Raji (cell line): ENCODE measurements around the gene ODF4.

Experiments used
- POLR2A ChIP-seq: IDR thresholded peaks from 2 replicates; pipeline ENCODE4 v1.6.1; 2011; ENCODE audit warnings: low read depth, low read length, control low read depth; ENCODE audit not compliant: insufficient read depth

The ODF4 gene

DNA sequence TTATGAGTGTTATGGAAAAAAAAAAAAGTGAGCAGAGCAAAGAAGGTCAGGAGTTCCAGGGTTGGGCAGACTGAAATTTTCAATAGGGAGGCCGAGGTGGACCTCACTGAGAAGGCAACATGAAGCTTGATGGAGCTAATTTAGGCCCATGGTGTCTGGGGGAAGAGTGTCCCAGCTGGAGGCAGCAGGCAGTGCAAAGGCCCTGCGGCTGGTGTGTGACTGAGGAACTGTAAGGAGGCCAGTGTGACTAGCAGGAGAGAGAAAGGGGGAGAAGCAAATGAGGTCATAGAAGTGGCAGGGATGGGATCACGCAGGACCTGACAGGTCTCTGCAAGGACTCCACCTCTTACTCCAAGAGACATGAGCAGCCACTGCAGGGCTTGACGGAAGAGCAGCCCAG lies 19.4 kb upstream of the ODF4 start:
- TF ChIP-seq POLR2A: no peak

DNA sequence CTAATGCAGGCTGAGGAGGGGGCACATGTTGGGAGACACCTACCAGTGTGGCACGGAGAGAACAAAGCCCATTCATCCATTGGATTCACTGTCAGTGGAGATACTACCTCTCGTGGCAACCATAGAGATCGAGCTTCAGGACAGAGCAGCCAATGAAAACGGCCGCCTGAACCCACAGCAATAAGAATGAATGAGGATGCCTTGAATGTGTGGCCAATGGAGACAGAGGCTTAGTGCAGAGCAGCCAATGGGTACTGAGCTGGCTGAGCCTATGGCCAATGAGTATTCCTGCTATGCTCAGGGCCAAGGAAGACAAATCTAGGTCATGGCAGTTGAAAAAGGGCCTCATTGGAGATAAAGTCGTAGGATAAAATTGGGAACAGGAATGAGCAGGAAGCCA lies 18.6 kb upstream of the ODF4 start:
- no peak for TF ChIP-seq POLR2A

DNA sequence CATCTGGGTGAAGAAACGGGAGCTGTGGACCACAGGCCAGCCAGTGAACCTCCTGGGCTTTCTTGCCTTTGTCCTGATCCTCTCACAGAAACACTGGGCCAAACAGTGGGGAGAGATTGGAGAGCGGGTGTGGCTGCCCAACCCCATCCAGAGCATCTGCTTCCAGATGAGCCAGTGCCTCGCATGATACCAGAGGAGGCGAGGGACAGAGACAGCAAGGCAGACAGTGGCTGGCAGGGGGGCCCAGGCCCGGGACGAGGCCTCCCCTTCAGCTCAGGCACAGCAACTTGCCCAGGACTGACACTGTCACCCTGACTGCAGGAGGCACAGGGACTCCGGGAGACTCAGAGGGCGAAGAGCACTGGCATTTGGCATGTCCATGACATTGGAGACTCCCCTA lies 17.6 kb upstream of the ODF4 start:
- no peak for TF ChIP-seq POLR2A

DNA sequence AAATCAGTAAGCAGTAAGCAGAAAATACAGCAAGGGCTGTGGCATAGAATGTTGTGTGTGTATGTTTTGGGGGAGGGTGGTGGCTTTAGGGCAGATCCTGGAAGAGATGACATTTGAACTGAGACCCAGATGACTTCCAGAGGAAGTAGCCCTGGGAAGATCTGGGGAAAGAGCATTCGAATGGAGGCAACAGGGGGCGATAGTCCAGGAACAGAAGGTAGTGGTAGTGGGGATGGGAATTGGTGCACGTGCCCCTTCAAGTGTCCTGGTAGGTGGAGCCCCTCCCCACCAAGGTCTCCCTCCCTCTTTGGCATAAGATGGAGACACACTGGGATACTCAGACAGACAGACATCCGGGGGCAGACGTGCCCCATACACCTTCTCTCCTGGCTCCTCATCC lies 15.5 kb upstream of the ODF4 start:
- TF ChIP-seq POLR2A: no peak

DNA sequence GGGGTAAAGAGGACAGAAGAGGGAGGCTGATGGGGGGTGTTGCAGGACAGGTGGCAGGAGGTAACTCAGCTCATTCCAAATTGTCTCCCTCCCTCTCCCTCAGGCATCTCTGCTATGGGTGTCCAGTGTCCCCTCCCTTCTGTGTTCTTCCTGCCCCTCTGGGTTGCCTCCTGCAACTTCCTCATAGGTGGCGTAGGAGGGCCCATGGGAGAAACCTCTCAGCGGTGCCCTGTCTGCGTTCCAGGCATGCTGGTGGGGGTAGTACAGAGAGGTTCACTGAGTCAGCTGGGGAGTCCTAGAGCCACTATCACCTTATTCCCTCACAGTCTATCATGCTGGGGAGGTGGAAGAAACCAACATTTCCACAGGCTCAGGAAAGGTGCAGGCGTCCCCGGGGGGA lies 14.7 kb upstream of the ODF4 start:
- no peak for TF ChIP-seq POLR2A

DNA sequence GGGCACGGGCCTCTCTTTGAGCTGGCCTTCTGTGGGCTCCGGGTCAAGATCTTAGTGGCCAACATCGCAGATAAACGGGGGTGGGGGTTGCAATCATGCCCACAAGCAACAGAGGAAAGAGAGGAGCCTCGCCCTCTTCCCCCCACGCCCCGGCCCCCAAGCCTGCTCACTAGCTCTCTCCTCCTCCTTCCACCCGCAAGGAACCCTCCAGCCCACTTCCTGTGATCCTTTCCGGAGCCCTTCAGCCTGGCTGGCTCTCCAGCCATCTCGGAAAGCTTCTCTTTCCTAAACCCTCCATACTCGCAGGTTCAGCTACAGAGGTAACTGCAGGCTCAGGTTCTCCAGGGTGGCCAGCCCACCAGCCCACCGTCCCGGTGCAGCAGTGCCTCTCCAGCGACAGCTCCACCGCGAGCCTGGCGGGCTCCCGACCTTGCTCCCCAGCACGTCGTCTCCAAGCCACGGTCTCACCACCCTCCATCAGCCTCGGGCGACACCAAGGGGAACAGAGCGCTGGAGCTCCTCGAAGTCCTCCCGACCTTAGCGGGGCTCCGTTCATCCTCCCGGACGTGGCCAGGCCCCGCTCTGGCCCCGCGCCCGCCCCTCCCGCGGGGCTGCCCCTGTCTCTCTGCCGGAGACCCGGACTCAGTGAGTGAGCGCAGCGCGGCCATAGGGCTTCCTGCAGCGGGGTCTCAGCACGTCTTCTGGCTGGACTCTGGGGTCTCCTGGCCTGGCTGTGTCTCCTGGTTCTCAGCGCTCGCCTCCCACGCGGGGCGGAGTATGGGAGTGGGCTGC lies 12.9 kb upstream of the ODF4 start:
- no peak for TF ChIP-seq POLR2A

DNA sequence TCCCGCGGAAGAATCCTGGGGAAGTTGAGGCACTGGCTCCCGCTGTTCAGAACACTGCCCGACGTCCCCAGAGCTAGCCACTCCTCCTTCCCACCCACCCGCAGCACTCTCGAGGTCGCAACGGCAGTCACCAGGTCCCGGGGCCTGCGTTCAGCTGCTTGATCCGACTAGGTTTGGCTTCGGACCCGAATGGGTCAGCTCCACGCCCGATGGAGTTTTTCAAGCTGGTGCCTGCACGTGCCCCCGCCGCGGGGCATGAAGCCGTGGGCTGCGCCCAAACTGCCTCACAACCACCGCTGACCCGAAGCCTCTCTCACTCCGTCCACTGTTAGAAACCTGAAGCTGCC lies 12.4 kb upstream of the ODF4 start:
- TF ChIP-seq POLR2A: no peak

DNA sequence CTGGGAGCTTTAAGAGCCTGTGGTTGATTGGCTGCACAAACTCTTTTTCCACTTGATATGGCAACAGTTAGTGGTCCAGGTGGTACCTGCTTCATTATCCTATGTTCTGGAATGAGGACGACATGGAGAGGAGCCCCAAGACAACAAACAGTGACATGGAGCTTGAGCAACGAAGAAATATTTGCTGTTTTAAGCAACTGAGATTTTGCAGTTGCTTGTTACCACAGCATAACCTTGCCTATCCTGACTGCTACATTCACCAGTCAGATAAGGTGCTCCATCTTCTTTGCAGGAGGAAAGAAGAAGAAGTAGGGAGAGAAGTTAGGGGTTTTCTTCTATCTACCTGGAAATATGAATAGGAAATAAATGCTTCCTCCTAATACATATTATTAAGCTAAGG lies 7.5 kb upstream of the ODF4 start:
- no peak for TF ChIP-seq POLR2A

DNA sequence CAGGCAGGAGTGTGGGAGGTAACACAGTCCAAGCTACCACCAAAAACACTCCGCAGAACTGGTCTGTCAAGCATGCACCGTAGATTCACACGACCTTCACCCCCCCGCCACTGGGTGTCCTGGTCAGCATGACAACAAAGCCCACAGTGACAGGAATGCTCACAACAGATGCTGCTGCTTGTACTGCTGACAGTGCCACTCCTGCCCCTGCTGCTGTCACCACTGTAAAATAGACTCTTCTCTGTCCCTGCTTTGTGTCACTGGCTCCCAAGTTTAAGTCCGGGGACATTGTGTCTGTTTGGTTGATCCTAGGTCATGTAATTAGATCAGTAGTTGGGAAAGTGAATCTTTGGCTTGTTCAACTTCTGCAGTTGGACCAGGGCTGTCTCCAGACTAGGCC lies 7.0 kb upstream of the ODF4 start:
- TF ChIP-seq POLR2A: no peak

DNA sequence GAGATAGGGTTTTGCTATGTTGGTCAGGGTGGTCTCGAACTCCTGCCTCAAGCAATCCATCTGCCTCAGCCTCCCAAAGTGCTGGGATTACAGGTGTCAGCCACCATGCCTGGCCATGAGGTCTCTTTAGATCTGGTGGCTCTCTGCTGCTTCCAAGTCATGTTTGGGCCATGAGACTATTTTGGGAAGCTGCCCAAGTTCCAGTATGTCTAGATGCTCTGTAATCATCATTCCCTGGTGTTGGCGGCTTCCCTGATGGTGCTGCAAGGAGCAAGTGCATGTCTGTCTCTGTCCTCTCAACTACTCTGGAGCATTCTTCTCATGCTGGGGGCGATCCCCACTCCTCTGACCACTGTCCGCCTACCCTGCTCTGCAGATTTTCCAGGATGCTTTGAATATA lies 6.4 kb upstream of the ODF4 start:
- TF ChIP-seq POLR2A: no peak

DNA sequence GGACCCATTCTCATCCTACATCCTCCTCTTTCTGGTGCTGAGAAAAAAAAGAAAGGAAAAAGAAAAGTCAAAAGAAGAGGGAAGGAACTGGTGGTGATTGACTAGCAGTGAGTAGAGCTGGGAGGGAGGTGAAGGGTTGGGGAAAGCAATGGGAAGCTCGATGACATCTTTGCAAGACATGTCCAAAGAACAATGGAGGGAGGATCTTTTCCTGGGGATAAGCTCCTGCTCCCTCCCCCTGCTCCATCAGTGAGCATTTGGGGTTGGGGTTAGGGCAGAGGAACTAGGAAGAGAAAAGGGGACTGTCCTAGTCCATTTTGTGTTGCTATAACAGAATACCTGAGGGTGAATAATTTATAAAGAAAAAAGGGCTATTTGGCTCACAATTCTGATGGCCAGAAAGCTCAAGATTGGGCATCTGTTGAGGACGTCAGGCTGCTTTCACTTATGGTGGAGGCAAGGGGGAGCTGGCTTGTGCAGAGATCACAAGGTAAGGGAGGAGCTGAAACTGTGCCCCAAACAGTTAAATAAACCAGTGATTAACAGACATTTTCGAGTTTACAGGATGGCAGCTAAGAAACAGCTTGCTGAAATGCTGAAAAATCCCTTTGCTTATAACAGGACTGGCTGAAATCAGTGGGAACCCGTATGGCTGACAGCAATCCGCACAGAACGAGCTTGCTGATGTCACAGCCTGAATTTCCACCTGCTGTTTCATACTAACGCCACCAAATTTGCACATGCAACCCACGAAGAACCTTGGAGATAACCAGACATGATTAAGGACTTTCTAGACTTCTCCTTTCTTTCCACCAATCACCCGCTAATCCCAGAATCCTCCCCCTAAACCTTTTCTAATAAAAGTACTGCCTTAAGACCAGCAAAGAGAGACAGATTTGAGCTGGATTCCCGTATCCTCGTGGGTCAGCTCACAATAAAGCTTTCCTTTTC lies 1.6 kb upstream of the ODF4 start:
- no peak for TF ChIP-seq POLR2A

DNA sequence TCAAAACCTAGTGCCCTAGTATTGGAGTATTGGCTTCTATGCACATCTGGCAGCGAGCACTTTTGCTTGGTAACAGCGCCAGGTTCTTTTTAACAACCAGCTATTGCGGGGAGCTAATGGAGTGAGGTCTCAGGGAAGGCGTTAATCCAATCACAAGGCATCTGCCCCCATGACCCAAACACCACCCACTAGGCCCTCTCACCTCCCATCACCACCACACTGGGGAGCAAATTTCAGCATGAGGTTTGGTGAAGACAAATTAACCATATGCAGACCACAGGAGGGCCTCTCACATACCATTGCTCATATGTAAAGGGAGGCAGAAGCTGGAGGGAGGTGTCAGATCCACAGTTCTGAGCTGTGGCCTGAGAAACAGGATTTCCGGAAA lies 893 bp upstream of the ODF4 start:
- TF ChIP-seq POLR2A: no peak

DNA sequence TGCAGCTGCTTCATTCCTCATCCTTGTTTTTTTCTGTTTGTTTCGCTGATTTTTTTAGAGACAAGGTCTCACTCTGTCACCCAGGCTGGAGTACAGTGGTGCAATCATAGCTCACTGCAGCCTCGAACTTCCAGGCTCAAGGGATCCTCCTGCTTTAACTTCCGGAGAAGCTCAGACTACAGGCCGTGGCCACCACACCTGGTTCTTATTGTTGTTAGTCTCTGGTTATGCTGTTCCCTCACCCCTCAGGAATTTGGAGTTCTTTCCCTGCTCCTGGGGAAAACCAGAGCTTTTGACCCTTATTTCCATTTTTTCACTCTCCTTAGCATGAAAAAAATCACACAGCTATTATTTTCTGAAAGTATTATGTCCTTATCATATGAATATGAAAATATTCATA lies 1.8 kb downstream of the ODF4 start:
- no peak for TF ChIP-seq POLR2A

DNA sequence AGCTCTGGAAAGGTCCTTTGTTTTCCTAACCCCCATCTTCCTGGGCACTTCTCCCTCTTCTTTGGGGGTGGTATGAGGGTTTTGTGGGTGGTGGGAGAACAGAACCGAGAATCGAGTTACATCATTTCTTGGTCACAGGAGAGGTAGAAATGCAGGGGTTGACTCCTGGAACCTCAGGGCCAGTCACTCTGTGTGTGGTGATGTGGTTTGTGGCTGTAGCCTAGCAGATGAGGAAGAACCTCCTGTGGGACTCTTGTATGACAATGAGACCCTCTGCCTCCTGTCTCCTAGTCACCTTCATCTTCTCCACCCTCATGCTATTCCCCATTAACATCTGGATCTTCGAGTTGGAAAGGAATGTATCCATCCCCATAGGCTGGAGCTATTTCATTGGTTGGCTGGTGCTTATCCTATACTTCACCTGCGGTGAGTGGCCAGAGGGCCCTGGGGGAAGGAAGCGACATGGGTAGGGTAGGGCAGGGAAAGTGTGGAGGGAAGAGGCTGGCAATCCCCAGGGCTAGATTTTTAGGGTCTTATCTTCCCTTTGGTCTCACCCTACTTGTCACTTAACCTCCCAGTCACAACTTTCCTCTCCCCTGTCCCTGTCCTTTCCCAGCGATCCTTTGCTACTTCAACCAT lies 5.5 kb downstream of the ODF4 start:
- TF ChIP-seq POLR2A: no peak

DNA sequence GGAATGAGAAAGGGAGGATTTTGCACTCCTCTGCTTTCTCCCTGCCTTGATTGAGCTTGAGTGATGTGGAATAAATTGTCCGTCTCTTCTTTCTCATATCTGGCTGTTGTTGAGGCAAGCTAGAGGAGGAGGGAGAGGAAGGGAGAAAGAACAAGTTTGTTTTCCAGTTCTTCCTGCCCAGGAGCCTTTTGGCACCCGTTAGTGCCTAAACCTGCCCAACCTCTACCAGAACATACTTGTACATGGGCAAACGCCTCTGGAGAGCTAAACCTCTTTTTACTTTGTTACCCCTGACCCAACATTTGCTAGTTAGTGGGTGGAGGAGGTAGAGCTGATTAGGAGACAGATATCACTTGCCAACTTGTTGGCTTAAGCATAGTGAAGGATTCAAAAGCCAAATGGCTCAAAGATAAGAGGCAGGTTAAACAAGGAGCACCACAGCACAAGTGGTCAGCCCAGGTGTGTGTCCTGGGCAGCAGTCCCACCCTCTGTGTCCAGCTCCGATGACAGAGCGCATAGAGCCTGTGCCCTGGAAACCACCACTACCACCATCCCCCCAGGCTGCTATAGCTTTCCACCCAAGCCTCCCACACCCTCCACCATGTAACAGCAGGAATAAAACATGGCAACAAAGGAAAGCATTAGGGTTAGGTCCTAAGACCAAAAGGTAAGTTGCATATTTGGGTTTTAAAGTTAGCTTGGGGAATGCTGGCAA lies 6.5 kb downstream of the ODF4 start:
- TF ChIP-seq POLR2A: no peak
